NOMO-1 treated with DMSO at 0.1 percent for 48 hours (cell line): ENCODE results near the gene JHY.
A peak's percentile ranks its signal among the peaks of the same experiment; 100 is the strongest.

Experiments
- DNase-seq: peaks from one replicate; lab custom pipeline; 2025; ENCODE audit not compliant: unreplicated experiment; lab: John Stamatoyannopoulos, UW

Gene JHY

DNA sequence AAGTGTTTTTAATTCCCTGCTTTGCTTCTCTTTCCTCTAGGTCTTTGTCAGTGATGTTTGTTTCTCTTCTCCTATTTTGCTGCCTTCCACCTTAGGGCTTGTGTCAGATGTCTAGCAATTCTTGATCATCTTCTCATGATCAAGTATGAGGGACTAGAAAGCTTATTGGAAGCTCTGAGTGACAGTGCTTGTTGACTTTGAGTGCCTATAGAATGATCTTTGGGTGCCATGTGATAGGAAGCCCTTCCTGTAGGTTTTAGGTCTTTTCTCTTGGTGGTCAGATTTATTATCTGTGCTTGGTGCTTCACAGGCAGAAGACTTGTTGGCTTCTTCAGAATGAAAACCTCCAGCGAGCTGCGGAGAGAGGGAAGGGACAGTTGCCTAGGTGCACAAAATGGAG lies 56.0 kb downstream of the JHY start:
- DNase-seq = no peak

DNA sequence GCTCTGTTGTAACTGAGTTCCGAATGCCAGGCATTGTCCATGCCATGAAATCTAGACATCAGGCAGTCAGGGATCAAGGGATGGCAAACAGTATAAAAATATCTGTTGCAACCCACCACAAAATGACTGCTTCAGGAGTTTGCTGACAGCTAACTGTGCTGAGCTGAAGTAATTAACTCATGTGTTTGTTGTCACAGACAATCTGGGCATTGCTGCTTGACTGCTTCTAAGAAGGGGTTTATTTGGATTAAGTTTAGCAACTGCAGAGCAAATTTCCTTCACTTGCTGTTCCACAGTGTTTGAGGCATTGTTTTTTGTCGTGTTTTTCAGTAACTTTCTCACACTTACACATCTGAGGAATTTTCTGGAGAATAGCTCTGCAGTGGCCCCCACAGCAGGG lies 68.7 kb downstream of the JHY start:
- DNase-seq = no peak

DNA sequence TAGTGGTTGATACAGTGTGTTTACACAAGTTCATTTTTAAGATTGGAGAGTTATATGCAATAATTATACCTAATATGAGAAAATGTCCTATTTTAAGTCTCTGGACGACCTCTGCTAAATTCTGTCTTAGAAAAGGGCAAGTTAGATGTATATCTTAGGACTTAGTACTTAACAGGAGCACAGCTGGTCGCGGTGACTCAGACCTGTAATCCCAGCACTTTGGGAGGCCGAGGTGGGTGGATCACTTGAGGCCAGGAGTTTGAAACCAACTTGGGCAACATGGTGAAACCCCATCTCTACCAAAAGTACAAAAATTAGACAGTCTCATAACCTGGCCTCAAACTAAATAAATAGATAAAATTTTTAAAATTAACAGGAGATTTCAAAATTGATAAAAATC lies 71.9 kb downstream of the JHY start:
- no peak for DNase-seq

DNA sequence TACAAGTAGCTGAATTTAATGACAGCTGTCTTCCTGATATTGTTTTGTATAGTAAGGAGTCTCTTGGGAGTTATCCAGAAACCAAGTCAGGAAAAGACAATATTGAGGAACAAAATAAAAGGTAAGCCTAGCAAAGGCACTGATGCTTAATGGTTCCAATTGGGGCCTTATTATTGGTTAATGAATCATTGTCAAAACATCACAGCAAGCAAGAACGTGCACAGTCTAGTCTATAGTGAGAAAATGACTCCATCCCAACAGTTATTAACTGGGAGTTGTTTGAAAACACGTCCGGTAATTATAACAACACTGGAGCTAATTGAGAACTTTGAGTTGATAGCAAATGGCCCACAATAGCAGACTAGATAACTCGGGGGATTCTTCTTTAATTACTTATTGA lies 81.4 kb downstream of the JHY start:
- no peak for DNase-seq

DNA sequence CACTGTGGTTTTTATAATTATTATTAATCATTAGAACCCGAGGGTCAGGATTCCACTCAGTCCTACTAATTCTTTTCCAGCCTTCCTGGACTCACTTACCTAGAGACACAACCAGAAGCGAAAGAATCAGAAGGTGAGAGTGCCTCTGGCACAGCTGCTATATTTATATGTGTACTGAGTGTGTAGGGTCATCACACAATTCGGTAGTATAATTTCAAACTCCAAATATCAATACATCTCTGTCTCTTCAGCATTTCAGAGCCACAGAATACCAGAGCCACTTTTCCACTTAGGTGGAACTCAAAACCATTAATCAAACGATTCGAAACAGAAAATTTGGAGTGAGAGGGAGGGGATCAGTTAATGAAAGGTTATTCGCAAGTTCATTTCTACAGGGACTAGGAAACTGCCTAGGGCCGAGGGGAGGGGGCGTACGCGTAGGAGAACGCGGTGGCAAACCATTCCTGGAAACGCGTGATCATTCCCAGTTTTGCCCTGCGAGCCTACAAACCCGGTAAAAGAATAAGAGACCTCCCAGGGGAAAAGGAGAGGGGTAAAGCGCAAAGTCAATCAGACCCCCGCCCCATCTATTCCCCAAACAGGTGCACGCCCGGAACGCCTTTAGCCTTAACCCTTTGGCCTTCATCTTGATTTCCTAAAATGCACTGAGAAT lies 93.6 kb downstream of the JHY start:
- no peak for DNase-seq

GRCh38 chr11:122976734-122977469 lies 94.3 kb downstream of the JHY start:
- no peak for DNase-seq

- DNase-seq = no peak
Observed at GRCh38 chr11:122977470-122978298, 95.1 kb downstream of the JHY start.

DNA sequence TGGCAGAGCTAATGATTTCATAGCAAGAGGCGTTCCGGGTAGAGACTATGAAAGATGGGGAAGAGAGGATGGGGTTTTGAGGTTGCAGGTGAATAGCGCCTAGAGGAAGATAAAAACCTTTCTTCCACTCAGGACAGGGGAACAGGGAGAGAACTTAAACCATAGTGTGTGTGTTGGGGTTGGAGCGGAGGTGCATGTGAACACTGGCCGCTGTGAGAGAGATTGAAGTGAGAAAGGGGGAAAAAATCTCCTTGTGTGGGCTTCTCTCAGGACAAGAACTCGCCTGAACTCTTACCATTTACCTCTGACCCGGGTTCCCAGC lies 95.7 kb downstream of the JHY start:
- DNase-seq = no peak

- DNase-seq = no peak
Observed at GRCh38 chr11:122979103-122979814, 96.7 kb downstream of the JHY start.

DNA sequence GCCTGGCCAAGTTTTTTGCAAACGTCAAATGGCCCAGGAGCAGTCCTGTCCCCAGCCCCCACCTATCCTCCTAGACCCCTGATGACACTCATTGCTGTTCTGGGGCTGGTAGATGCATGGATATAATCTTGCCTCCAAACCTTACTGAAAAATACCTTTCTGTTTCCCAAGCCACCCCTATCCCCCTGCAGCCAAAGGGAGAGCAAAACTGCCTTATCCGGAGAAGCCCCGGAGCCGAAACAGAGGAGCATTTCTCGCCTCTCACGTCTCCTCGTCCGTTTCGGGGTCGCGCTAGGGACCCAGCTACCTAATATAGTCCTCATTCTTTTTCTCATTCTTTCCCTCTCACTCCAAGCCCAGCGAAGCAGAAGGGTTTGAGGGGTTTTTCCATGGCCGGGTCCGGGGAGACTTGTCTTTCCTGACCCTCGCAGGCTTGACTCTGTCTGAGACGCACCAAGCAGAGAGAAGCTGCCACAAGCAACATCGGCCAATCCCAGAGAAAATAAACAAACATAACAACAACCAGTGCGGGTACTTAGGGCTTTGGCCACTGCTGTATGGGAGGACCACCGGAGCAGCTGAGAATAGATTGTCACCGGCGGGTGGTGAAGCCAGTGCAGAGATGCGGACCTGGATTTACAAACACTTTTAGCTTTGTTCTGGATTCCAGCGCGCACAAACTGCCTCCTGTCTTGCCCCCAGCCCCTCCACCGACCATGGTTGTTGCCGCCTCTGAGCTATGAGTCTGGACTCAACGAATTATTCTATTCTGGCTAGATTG lies 97.4 kb downstream of the JHY start:
- no peak for DNase-seq

- peak; percentile 55 for DNase-seq
Observed at GRCh38 chr11:122981388-122982264, 99.1 kb downstream of the JHY start, which contains the start of gene BSX. BSX (minus strand) TSS chr11:122981834; CDS start chr11:122981671, 163 bp downstream.

DNA sequence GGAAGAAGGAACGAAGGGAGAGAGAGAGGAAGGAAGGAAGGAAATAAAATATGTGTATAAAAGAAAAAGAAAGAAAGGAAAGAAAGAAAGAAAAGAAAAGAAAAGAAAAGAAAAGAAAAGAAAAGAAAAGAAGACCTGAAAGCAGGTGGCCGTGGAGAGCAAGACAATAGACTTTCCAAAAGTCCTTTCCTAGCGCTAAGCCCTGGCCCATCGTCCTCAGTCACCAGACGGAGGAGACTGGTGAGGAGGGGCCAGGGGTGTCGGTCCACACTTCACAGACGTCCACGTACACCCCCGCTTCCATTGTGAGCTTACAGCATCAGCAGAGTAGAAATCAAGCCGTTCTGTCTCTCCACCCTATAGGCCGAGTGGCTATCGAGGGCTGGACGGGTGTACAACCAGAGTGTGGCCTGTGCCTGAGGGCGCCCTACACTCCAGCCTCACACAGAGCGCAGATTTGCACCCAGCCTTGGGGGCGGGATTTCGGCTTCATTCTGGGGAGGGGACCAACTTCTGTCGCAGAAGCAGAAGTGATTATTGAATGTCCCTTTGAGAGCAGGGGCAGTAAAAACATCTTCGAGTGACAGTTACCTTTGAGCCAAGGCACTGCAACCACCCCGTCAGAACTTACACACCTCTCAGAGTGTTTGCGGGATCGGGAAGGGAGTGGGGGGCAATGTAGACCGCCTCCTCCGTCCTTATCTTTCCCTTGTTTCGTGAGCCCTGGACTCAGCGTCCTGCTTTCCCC lies 101.1 kb downstream of the JHY start:
- DNase-seq = no peak

DNA sequence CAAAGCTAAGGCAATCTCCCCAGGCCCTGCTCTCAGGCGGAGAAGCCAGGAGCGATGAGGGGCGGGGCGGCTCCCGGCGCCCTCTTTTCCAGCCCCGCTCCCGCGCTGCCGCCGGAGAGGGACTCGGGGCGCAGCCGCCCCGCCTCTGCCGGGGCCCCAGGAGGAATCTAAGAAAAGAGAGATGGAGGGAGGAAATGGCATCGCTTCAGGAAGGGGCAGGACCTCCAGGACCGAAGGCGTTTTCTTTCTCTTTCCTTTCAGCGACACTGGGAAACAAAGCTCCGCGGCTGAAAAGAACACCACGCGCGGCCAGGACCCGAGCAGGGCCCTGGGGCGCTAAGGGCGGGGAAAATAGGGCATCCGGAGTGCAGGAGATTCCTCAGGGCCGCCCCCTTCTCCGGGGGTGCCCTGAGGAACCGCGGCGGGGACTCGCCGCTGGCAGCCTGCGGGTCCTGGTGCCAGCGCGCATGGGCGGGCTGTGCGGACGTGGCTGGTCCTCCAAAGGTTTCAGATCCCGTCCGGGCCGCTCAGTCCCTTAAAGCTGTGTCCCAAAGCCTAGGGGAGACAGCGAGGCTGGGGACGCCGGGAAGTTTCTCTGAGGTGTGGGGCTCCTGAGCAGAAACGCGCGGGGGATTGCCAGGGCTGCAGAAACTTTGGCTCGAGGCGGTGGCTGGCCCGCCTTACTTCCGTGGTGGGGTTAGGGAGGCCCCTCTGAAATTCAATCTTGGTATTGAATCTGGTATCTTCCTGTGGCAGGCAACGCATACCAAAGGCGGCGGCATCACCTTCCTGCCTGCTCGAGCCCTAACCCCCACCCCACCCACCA lies 101.8 kb downstream of the JHY start:
- DNase-seq = no peak

DNA sequence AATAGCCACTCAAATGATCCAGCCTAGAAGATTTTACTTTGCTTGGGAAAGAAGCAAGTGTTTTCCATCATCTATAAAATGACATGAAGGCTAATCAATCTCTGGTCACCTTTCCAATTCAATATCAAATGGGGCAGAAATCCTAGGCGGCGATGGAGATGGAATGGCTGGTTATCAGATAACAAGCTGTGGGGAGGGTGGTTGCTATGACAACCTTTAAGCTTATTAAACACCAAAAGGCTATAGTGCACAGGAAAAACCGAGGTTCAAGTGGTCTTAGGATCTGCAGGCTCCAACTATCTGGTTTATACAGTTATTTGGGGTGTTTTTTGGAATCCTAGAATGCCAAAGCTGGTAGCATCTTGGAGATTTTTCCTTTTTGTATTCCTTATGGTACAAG lies 113.0 kb downstream of the JHY start:
- DNase-seq = no peak

- no peak for DNase-seq
Observed at GRCh38 chr11:122998727-122999366, 116.3 kb downstream of the JHY start.

GRCh38 chr11:123000721-123001120 lies 118.2 kb downstream of the JHY start:
- DNase-seq = no peak

- DNase-seq = no peak
Observed at GRCh38 chr11:123006860-123007542, 124.4 kb downstream of the JHY start.
